ENCODE results near the gene SORCS2.

SORCS2 gene

DNA sequence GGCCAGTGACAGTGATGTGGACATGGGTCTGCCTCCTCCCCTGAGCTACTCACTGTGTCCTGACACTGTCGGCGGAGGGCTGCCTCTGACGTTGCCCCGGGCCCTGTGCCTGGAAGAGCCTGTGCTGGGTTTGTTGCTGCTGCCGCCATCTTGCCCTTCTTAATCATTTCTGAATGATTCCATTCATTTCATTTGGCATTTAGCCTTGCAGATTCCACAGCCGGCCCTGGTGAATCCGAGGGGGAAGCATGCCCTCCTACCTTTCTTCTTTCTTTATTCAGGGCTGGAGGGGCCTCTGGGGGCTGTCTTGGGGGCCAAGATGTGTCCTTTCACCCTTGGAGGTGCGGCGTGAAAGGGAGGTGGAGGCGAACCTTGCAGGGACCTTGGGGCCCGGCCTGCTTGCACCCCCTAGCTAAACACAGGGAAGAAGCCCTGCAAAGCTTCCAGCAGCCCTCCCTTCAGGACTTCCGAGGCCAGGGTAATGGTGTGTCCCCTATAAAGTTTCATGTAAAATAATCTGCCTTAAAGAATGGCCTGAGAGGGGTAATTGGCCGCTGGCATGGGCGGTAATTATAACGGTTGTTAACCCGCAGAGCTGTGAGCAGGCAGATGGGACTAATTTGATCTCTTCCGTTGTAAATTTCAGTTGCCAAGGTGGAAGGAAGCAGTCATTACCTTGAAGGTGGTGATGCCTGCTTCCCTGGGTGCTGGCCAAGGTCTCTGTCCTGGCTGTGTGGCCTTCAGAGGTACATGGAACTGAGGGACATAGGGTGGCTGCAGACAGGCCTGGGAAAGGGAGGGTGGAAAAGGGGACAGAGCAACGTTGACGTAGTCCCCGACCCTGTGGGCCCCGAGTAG is 150.1 kb downstream of the SORCS2 start:
- no peak for DNase-seq

- no peak for DNase-seq
Observed at GRCh38 chr4:7343081-7343655, 150.8 kb downstream of the SORCS2 start.

DNA sequence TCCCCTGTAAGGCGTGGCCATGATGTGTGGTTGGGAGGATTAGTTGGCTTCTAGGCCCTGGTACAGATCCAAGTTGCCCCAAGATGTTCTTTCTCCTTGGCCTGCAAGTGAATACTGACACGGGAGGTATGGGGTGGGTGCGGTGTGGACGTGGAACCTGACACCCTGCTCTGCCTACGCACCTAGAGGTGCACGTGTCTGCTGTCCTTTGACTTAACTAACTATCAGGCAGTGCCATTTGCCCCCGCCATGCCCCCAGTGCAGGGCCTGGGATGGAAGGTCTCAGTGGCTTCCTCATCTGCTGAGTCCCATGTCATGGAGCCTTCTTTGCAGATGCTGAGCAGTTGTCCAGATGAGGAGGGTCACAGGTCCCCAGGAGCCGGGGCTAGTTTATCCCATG is 151.6 kb downstream of the SORCS2 start:
- DNase-seq: no peak

GRCh38 chr4:7344636-7345155 is 152.4 kb downstream of the SORCS2 start:
- no peak for DNase-seq

DNA sequence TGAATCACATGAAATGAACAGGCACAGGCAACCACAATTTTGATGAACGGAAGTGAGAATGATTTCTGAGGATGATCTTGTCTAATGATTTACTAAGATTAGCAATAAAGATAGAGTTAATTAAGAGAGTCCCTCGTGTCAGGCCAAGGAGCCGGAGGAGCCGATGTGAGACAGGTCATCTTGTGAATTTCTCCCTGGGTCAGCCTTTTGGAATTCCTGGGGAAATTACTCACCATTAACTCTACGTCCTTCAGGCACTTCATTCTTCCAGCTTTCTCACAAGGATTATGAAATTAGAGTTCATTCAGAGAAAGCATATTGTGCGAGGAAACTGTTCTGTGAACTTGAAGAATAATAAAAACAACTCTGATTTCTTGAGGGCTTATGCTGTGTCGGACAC is 155.6 kb downstream of the SORCS2 start:
- DNase-seq: no peak

GRCh38 chr4:7348946-7349900 is 156.9 kb downstream of the SORCS2 start:
- no peak for DNase-seq

DNA sequence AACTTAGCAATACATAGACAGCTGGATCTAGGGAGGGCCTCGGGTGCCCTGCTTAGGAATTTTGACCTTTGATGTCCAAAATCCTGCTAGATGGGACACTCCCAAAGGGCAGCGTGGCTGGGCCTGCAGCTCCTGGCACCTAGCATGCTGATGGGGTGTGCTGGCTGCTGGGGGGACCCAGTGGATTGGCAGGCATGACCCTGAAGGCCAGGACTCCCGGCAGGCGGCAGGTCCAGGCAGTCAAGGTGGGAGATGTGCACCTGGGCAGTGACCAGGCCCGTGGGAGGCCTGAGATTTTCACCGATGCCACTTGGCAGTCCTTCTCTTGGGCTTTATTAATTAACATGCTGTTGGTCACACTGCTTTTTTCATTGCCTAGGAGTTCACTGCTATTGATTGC is 158.1 kb downstream of the SORCS2 start:
- DNase-seq: no peak

- no peak for DNase-seq
Observed at GRCh38 chr4:7351014-7351413, 158.7 kb downstream of the SORCS2 start.

GRCh38 chr4:7352486-7352885 is 160.1 kb downstream of the SORCS2 start:
- no peak for DNase-seq

- no peak for DNase-seq
Observed at GRCh38 chr4:7353046-7353790, 160.9 kb downstream of the SORCS2 start.

DNA sequence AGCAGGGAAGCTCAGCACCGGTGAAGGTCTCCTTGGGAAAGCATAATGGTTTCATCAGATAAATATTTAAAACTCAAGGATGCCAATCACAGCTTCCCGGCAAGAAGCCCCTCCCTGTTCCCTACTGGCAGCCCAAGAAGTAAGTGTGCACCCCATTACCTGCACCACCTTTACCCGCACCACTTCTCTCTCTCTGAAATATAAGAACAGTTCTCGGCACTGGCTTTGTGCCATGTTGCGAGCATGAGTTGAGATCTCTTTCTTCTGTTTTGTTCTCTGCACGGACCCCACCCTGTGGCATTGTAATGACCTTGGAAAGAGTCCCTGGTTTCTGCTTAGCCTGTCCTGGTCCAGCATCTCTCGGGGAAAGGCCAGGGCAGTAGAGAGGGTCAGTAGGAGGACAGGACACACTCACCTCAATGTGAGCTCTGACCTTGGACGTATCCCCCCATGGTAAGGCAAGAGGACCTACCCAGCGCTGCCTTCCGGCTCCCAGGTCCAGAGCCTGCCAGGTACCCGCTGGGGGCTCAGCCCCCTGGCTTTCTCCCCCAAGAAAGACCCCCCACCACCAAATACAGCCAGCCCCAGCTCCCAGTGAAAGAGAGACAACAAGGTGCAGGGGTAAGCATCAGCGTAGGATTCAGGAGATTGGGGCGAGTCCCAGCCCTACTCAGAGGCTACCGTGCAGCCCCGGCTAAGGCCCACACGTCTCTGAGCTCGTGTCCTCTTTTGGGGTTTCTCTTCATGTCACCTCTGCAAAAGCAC is 161.7 kb downstream of the SORCS2 start:
- no peak for DNase-seq

GRCh38 chr4:7354927-7355326 is 162.6 kb downstream of the SORCS2 start:
- no peak for DNase-seq

DNA sequence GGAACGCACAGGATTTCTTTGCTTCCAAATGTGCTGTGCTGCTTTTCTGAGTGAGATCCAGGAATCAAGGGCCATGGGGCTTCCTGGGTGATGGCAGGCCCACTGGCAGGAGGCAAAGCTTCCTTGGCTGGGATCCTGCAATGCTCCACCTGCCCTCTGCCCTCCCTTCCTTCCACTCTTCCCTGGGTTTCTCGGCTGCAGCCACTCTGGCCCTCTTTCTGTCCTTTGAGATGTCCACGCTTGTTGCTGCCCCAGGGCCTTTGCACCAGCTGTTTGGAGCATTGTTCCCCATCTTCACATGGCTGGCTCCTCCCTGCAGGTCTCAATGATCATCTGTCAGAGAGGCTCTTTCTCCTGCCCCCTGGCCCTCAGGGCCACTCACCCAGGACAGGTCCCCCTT is 163.5 kb downstream of the SORCS2 start:
- no peak for DNase-seq

- DNase-seq: no peak
Observed at GRCh38 chr4:7356667-7357310, 164.5 kb downstream of the SORCS2 start.

- no peak for DNase-seq
Observed at GRCh38 chr4:7357323-7357722, 165.0 kb downstream of the SORCS2 start.

GRCh38 chr4:7358100-7358735 is 165.9 kb downstream of the SORCS2 start:
- no peak for DNase-seq

- no peak for DNase-seq
Observed at GRCh38 chr4:7359400-7360062, 167.2 kb downstream of the SORCS2 start.

- no peak for DNase-seq
Observed at GRCh38 chr4:7360806-7361205, 168.5 kb downstream of the SORCS2 start.

GRCh38 chr4:7361280-7361895 is 169.1 kb downstream of the SORCS2 start:
- DNase-seq: no peak

GRCh38 chr4:7362341-7362740 is 170.0 kb downstream of the SORCS2 start:
- DNase-seq: no peak

All from CD4-positive, alpha-beta T cell treated with Interleukin-17A for 4 hours (primary cell).